ENCODE data around the gene NGEF.
A peak's percentile ranks its signal among the peaks of the same experiment; 100 is the strongest.

NGEF gene

DNA sequence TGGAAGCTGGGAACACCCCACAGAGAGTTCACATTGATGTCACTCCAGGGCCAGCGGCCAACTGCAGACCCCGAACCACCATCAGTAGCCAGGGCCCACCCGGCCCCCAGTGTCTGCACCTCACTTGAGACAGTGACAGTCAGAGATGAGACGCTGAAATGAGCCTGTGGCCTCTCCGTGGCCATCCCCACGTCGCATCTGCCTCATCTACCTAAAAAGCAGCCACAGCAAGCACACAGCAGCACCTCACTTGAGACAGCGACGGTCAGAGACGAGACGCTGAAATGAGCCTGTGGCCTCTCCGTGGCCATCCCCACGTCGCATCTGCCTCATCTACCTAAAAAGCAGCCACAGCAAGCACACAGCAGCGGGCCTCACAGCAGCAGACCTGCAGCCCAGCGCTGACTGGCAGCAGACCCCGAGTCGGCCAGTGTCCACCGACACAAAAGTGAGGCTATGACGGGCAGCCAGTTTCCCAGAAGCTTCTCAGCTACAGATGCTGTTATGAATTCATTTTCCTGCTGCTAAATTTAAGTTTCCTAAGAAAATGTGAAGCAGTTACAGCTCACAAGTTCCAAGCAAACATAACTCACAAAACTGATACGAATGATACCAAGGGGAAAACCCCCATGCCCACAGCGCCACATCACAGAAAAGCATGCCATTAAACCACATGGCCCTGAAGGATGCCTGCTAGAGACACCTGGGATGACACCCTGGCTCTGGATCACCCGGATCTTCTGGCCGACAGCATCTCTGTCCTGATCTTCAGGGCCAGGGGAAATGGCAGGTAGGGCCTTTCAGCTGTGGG is 115.3 kb downstream of the NGEF start:
- DNase-seq (ENCODE audit: low read depth) = no peak

DNA sequence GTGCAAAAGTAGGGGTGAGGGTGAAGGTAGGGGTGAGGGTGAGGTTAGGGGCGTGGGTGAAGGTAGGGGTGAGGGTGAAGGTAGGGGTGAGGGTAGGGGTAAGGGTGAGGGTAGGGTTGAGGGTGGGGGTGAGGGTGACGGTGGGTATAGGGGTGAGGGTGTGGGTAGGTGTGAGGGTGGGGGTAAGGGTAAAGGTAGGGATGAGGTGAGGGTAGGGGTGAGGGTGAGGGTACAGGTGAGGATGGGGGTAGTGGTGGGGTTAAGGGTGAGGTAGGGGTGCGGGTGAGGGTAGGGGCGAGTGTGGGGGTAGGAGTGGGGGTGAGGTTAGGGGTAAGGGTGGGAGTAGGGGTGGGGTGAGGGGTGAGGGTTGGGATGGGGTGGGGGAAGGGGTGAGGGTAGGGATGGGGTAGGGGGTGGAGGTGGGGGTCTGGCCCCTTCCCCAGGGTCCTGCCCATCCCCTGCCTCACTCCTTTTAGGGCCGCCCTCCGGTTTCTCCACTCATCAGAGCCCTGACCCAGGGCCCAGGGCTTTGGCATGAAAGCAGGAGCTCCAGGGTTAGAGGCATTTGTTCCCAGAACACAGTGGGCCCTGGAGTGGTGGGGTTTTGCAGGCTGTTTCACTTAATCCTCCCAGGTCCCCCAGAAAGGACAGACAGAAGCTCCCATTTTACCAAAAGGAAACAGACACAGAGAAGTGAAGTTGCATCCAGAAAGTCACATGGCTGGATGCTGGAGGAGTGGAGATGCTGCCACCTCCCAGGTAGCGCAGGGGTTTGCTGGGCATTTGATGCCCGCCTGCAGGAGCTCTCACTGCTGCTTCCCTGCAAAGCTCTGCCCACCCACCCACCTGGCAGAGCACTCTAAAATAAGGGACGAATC is 116.1 kb downstream of the NGEF start:
- no peak for DNase-seq (ENCODE audit: low read depth)

DNA sequence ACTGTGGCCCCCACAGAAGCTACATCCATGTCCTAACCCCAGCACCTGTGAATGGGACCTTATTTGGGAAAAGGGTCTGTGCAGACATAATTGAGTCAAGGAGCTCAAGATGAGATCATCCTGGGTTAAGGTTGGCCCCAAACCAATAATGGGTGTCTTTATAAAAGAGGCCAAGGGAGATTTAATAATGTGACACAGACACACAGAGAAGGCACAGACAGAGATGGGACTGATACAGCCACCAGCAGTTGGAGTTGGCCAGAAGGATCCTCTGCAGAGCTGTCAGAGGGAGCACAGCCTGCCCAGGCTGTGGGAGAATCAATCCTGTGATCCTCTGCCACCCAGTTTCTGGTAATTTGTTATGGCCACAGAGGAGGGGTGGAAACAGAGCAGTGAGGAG is 116.9 kb downstream of the NGEF start:
- DNase-seq (ENCODE audit: low read depth) = no peak

DNA sequence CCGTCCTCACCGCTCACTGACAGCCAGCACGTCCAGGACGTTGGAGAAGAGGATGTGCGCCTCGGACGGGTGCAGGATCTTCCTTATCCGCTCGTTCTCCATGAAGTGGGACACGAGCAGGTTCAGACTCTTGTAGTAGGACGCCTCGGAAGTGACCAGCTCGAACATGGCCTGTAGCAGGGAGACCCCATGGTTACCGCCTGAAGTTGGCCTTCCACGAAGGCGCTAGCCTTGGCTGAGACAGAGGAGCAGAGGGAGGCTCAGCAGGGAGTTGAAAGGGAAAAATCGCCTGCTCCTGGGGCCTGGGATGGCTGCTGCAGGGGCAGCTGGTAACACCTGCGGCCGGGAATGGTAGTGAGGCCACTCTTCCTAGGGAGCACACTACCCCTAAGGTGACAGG is 118.3 kb downstream of the NGEF start:
- no peak for DNase-seq (ENCODE audit: low read depth)

DNA sequence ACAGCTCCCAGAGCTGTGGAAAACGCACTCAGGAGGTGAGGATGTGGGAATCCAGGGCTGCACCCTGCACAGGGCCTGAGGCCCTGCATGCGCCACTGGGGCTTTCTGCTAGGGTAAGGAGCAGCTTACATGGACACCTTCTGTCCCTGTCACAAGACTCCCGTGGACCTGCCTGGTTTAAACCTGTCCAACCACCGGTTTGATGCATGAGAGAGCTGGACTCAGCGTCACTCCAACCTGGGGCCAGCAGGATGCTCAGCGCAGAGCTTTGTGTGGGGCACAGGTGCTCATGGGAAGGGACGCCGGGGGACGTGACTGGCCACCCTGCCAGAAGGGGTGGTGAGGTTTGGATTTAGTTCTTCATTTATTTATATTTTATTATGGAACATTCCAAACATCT is 118.8 kb downstream of the NGEF start:
- no peak for DNase-seq (ENCODE audit: low read depth)

DNA sequence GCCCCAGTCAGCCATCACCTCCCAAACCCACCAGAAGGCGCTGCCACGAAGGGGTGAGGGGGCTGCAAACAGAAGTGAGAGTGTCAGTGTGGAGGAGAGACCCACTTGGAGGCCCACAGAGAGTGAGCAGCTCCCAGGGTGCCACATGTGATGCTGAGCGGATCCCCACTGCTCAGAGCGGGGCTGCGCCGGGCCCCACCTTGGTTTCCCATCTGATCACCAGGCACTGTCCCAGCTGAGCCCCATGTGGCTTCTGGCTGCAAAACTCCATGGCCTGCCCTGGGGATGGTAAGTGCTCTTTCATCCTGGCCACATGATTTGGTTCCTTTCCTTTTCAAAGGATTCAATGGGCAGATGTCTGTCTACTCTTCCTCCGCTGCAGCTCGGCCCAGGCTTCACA is 119.2 kb downstream of the NGEF start:
- DNase-seq (ENCODE audit: low read depth) = no peak

DNA sequence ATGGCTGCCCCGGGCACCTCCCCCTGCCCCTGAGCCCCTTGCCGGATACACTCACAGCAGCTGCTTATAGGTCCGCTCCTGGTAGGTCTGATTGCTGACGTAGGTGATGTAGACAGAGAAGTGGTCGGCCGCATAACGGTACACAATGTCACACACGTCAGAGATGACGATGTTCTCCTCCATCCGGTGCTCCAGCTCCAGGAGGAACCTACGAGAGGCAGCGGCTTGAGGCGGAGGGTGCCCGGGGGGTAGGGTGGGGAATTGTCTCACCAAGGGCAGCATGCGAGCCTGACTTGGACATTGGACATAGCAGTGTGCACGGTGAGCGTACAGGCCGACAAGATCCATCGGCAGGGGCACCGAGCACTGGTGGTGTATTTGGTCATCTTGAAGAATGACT is 120.2 kb downstream of the NGEF start:
- DNase-seq (ENCODE audit: low read depth) = no peak

DNA sequence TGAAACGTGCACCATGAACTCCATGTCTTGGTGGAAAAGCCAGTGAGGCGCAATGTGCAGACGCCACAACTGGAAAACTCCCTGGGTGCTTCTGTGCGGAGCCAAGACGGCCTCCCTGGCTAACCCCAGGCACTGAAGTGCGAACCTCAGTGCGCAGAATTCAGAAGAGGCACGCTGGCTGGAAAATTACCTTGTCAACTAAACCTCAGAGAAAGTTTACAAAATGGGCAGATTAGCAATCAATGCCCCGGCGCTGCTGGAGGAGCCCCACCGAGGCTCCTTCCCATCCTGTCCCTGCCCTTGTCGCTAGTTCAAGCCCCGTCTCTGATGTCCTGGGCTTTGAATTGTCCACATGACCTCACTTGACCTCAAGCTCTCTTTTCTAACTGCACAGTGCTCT is 120.8 kb downstream of the NGEF start:
- no peak for DNase-seq (ENCODE audit: low read depth)

DNA sequence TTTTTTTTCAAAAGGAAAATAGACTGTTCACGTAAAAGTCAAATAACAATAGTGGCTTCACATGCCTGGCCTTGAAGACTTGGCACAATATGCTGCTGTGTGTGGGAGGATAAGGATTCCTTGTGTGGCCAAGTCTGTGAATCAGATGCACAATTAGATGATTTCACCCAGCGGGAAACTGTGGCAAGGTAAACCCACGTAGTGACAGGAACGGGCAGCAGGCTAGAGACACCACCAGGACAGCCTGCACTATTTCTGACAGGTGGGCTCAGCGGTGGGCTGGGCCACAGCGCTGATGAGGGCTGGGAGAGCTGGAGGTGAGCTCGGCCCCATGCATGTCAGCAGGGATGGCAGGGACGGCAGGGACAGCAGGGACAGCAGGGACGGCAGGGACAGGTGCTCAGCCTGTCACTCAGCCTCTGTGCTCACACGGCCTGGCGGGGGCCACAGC is 121.4 kb downstream of the NGEF start:
- peak; percentile 19 for DNase-seq (ENCODE audit: low read depth)

DNA sequence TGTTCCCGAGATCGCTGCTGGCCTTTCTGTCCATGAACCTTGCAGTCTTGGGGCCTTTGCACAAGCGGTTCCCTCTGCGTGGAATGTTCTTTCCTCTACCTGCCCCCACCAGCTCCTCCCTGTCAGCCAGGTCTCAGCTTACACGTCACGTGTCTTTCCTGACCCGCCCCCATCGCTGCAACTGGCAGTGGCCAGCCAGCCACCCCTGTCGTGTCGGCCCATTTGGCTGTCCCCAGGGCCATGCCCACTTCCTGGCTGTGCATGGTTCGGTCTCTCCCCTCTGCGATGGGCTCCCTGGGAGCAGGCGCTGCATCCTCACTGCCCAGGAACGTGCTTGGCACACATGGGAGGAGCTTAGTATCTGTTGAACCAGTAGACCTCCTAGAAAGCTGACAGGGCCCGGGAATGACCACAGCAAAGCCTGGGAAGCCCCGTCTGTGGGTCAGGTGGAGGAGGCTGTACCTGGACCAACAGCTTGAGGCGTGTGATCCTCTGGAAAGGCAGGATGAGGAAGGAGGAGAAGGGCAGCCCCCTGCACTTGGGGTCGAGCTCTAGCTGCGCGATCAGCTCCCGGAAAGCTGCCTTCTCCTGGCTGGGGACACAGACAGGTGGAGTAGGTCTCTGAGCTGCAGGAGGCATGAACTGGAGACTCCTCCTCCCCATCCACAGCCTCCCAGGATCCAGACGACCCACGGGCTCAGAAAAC is 122.0 kb downstream of the NGEF start:
- no peak for DNase-seq (ENCODE audit: low read depth)

DNA sequence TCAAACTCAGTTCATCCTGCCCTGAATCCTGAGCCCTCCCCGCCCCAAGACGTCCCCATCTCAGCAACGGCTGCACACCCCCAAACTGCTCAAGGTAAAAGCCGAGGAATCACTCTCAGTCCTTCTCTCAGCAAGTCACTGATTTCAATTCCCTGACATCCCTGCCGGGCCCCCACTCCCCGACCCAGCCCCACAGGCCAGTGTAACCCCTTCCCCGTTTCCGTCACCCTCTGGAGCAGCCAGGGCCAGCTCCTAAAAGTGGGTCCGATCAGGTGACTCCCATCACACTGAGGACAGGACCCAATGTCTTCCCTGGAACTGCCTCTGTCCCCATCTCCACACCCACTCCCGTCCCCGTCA is 122.5 kb downstream of the NGEF start:
- no peak for DNase-seq (ENCODE audit: low read depth)

DNA sequence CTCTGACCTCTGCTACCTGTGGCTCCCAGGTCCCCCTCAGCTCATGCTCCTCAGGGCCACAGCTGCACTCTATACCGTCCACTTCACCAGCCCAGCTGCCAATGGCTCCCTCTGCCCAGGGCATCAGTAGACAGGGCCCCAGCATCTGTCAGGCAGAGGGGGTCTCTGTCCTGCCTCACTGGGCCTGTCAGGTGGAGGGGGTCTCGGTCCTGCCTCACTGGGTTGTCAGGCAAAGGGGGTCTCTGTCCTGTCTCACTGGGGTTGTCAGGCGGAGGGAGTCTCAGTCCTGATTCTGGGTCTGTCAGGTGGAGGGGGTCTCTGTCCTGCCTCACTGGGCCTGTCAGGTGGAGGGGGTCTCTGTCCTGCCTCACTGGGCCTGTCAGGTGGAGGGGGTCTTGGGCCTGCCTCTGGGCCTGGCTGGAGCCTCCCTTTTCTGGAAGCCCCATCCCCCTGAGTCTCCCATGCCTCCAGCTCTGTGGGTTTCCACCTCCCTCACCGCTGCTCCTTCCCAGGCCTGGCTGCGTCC is 123.1 kb downstream of the NGEF start:
- no peak for DNase-seq (ENCODE audit: low read depth)

DNA sequence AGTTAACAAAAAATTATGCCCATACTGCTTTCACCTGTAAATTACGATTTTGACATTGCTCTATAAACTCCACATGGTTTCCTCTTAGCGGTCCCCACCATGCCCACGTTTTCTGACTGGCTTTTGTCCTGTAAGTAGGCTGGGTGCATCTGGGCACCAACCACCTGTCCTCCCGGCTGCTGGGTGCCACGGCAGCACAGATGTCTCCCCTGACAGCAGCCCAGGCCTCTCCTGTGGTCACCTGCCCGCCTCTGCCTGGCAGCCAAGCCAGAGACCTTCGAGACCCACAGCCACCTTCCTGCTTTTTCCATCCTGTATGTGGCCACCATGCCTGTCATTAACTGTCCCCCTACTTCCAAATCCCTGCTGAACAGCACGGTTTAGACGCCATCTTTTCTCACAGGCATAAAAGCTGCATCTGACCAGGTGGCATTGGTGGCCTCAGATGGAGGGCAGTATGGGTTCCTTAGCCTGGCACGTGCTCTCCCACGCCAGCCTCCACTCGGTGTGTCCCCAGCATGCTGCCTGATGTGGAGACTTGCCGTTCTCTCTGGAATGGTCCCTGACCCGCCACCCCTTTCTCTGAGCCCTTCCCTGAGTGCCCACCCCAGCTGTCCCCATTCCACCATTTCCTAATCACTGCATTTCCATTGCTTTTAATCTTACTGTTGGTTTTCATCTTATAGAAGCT is 124.1 kb downstream of the NGEF start:
- DNase-seq (ENCODE audit: low read depth) = no peak

DNA sequence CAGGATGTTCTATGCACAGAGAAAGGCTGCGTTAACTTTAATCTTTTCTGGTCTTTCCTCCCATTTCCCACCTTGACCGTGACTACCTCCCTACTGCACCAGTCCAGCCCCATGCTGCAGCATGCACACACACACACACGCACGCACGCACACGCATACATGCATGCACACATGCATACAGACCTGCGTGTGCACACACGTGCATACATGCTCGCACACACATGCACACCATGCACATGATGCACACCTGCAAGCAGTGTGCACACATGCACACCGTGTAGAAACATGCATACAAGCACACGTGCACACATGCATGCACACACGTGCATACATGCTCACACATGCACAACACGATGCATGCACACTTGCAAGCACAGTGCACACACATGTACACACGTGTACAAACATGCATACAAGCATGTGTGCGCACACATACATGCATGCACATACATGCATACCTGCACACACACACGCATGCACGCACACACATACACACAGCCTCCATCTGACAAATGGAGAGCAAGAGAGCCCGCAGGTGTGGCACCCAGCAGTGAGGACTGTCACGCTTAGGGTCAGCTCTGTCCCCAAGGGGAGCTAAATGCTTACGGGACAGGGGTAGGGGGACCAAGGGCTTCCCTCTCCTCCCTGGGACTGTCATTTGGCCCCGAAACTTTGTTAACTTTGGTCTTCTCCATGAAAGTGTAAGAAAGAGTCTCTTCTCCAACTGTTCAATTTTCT is 124.8 kb downstream of the NGEF start:
- DNase-seq (ENCODE audit: low read depth) = no peak

DNA sequence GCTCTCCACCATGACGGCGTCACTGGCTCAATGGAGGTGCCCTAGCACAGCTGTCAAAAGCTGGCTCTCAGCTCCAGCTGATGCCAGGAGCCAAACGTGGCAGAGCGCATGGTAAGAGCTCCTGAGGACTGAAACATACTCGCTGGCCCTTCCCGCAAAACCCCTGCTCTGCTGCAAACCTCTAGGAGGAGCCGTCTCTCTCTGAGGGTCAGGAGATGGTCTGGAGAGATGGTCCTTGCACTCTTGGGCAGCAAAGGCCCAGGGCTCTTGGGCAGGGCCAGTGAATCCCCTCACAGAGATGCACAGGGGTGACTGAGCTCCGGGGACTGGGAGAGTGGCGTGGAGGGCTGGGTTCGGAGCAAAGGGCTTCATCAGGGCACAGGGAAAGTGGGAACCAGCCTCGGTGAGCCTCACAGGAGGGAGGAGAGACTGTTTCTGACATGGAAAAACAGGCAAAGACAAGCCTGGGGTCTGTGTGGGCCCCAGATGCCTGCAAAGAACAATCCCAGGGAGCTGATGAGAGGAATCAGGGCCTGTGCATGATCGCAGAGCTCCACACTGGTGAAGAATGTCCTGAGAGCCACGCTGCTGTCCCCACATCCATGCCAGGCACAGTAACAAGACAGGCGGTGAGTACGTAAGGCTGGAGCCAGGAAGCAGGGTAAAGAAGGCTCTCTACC is 125.7 kb downstream of the NGEF start:
- DNase-seq (ENCODE audit: low read depth) = no peak

DNA sequence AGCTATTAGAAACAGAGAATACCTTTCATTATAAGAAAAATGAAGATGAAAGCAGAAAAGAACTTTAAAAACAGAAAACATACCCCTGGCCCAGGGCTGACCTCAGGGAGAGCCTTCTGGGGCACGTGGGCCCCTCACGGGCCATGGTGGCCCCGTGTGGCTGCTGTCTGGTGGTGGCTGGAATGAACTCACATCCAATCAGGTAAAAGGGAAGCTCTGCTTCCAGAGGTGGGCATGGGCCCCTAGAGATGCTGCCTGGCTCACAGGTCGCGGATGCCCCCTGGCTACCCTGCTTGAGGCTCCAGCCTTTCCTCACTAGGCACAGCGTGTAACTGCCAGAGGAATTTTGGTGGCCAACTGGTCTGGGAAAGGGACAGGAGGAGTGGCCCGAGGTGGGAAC is 126.4 kb downstream of the NGEF start:
- no peak for DNase-seq (ENCODE audit: low read depth)

DNA sequence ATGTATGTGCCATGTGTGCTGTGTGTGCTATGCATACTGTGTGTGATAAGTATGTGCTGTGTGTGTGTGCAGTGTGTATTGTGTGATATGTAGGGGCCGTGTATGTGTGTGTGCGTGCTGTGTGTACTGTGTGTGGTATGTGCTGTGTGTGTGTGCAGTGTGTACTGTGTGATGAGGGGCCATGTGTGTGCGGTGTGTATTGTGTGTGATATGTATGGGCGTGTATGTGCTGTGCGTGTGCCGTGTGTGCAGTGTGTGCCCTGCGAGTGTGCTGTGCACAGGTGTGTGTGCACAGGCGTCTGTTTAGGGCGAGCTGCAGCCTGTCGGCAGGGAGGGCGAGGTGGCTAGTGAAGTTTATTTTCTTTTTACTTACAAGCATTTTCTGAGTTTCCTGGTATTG is 126.9 kb downstream of the NGEF start:
- no peak for DNase-seq (ENCODE audit: low read depth)

DNA sequence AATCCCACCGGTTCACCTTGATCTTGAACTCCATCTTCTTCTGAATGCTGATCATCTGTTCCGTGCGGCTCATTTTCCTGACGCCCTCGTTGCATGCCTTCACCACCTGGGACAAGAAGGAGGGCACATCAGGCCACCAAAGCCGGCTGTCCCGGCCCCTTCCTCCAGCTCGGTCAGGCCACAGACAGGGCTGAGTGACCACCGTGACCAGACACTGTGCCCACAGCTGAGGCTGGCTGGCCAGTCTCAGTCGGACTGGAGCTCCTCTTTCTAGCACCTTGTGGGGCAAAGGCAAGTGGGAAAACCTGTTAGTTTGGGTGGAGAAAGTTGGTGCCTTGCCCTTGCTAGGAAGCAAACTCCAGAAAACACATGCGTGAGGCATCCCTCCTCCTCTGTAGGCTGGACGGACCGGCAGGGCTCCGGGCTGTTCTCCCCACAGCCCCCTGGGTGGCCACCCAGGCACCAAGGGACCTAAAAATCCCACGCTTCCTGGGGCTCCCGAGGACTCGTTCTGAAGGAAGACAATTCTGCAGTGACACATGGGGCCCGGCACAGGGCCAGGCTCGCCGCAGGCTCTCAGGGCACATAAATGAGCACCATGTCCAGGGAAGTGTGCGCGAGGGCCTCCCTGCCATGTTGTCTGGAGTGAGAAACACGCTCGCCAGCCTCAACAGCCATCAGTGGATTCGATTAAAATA is 127.6 kb downstream of the NGEF start:
- no peak for DNase-seq (ENCODE audit: low read depth)

DNA sequence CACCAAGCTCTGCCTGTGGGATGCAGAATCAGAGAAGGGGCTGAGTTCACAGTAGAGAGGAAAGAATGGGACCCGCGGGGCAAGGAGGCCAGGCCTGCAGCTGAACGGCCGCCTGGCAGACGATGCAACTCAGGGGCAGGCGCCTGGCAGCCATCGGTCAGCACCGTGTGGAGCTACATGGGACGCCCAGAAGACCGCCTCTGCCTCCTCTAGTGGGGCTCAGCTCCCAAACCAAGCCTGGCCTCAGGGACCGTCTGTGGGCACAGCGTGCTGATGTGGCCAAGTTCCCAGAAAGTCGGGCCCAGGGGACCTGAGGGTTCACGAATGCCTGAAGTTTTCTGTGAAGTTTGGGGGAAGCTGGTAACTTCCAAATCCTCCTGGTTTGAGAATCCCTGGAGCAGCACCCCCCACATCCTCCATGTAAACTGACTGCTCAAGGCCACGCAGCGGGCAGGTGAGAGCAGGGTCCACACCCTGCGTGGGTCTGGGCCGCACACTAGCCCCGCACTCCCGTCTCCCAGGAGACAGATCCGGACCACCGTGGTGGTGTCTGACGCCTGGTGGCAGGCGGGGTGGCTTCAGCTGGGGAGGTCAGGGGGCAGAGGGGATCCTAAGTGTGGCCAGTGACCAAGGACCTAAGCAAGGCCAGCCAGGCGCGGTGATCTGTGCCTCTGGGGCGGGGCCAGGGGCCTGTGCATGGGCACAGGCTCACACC is 128.3 kb downstream of the NGEF start:
- no peak for DNase-seq (ENCODE audit: low read depth)
